A549 (cell line): ENCODE data around the gene GLIS1. TPM values are rescaled to one million over a fixed set of nuclear protein-coding genes. Genes with fewer than 3 reads are reported as not detected.
A peak's percentile ranks its signal among the peaks of the same experiment; 100 is the strongest.

Source experiments
- ATAC-seq, 2 experiments: fragments of 200-7000 bp in 1 of 2; fragments of >200 bp in 1 of 2; cut with Nextera tagmentation in 1 of 2; cut with Tn5 transposase in 1 of 2; 3 replicates each; pipeline versions ENCODE4 v1.8.0 to v1.9.1; 2018 to 2020; ENCODE audit warnings: mild to moderate bottlenecking in 1 of 2, moderate library complexity in 1 of 2
- CTCF ChIA-PET: fragments of 300-600 bp; sonication (Branson Sonifier 250); formaldehyde crosslinking; extraction: SDS; loops from one replicate; lab custom pipeline; 2021; ENCODE audit warnings: antibody characterized with exemption, inconsistent platforms; lab: Yijun Ruan, JAX
- POLR2A ChIA-PET: fragments of 350-600 bp; formaldehyde crosslinking; extraction: SDS; loops from one replicate; lab custom pipeline; 2021; ENCODE audit warnings: antibody characterized with exemption, inconsistent platforms; lab: Yijun Ruan, JAX
- DNase-seq, 2 experiments: peaks; one replicate each; pipeline versions ENCODE4 v3.0.0 to v3.0.0-alpha.2; 2011 to 2016; ENCODE audit warnings: low read depth in 1 of 2, low spot score in 1 of 2
- FAIRE-seq: peaks from 2 replicates; lab custom pipeline; 2011; peaks lifted over from hg19 to GRCh38; lab: Jason Lieb, UNC
- H3K27ac ChIP-seq, 2 experiments: fragments of >200 bp; sonication (Bioruptor Twin); formaldehyde crosslinking; 3 replicates each; pipeline ENCODE4 v1.5.1; 2016 to 2017
- H3K4me1 ChIP-seq: fragments of >200 bp; sonication (Bioruptor Twin); formaldehyde crosslinking; 3 replicates; pipeline ENCODE4 v1.6.1; 2016
- H3K4me2 ChIP-seq: fragments of >200 bp; sonication (Bioruptor Twin); formaldehyde crosslinking; 3 replicates; pipeline ENCODE4 v1.6.1; 2016
- H3K4me3 ChIP-seq: fragments of >200 bp; sonication (Bioruptor Twin); formaldehyde crosslinking; 3 replicates; pipeline ENCODE4 v1.5.1; 2016
- H3K9me3 ChIP-seq: fragments of >200 bp; sonication (Bioruptor Twin); formaldehyde crosslinking; 3 replicates; pipeline ENCODE4 v1.6.1; 2016
- BCL3 ChIP-seq: fragments of >200 bp; sonication (Bioruptor Twin); formaldehyde crosslinking; IDR thresholded peaks from 3 replicates; pipeline ENCODE4 v1.6.1; 2016
- BHLHE40 ChIP-seq: IDR thresholded peaks from 2 replicates; pipeline ENCODE4 v1.6.1; 2012; ENCODE audit warnings: low read depth, low read length, inconsistent platforms
- CTCF ChIP-seq: fragments of >200 bp; sonication (Bioruptor Twin); formaldehyde crosslinking; IDR thresholded peaks from 3 replicates; pipeline ENCODE4 v1.5.1; 2016
- EP300 ChIP-seq, 2 experiments: fragments of >200 bp; sonication (Bioruptor Twin); formaldehyde crosslinking; IDR thresholded peaks; 2 replicates in 1 of 2; 3 replicates in 1 of 2; pipeline ENCODE4 v1.6.1; 2016 to 2017
- FOSB ChIP-seq: fragments of 250-450 bp; sonication (Bioruptor Pico); IDR thresholded peaks from 2 replicates; pipeline ENCODE4 v1.5.0; 2020; ENCODE audit warnings: mild to moderate bottlenecking, moderate library complexity
- FOSL2 ChIP-seq, 2 experiments: fragments of 450-650 bp in 1 of 2; fragments of >200 bp in 1 of 2; sonication (Bioruptor Twin) in 1 of 2; formaldehyde crosslinking; IDR thresholded peaks; 2 replicates each; pipeline versions ENCODE4 v1.5.0 to v1.6.1; 2016 to 2020; ENCODE audit warnings: mild to moderate bottlenecking in 1 of 2, moderate library complexity in 1 of 2
- GATA3 ChIP-seq: IDR thresholded peaks from 2 replicates; pipeline ENCODE4 v1.6.1; 2012; ENCODE audit warnings: borderline replicate concordance
- HEYL ChIP-seq: fragments of 250-450 bp; sonication (Bioruptor Pico); IDR thresholded peaks from 2 replicates; pipeline ENCODE4 v1.8.0; 2021; ENCODE audit warnings: mild to moderate bottlenecking, moderate library complexity
- JUNB ChIP-seq: fragments of >200 bp; sonication (Bioruptor Twin); formaldehyde crosslinking; IDR thresholded peaks from 2 replicates; pipeline ENCODE4 v1.6.1; 2016
- KDM5A ChIP-seq: fragments of 200-600 bp; sonication (generic); IDR thresholded peaks from 2 replicates; pipeline ENCODE4 v1.6.1; 2016; ENCODE audit warnings: antibody characterized with exemption, mild to moderate bottlenecking
- MAFK ChIP-seq: fragments of 450-650 bp; IDR thresholded peaks from 2 replicates; pipeline ENCODE4 v1.6.1; 2014; ENCODE audit not compliant: partially characterized antibody
- MAX ChIP-seq: IDR thresholded peaks from 2 replicates; pipeline ENCODE4 v1.6.1; 2012
- MAZ ChIP-seq: fragments of 150-350 bp; IDR thresholded peaks from 2 replicates; pipeline ENCODE4 v1.6.1; 2014; ENCODE audit warnings: antibody characterized with exemption, low read depth, low read length, borderline replicate concordance
- PBX3 ChIP-seq: IDR thresholded peaks from 2 replicates; pipeline ENCODE4 v1.6.1; 2012
- RAD21 ChIP-seq, 2 experiments: fragments of >200 bp in 1 of 2; sonication (Bioruptor Twin) in 1 of 2; formaldehyde crosslinking in 1 of 2; IDR thresholded peaks in 1 of 2; conservative IDR thresholded peaks in 1 of 2; 2 replicates in 1 of 2; 3 replicates in 1 of 2; pipeline ENCODE4 v1.6.1; 2012 to 2018; ENCODE audit warnings: inconsistent platforms in 1 of 2
- RCOR1 ChIP-seq: fragments of 150-350 bp; IDR thresholded peaks from 2 replicates; pipeline ENCODE4 v1.6.1; 2014; ENCODE audit warnings: antibody characterized with exemption, low read length, low read depth
- SMC3 ChIP-seq: fragments of >200 bp; sonication (Bioruptor Twin); formaldehyde crosslinking; IDR thresholded peaks from 3 replicates; pipeline ENCODE4 v1.6.1; 2018; ENCODE audit warnings: inconsistent platforms
- SREBF2 ChIP-seq: fragments of 450-650 bp; IDR thresholded peaks from 2 replicates; pipeline ENCODE4 v1.6.1; 2014; ENCODE audit warnings: mild to moderate bottlenecking, moderate library complexity
- WGBS: methylation state at CpG from one replicate; pipeline ENCODE4 v1.1.6; 2017; ENCODE audit errors: missing lambda C conversion rate; 5-methylcytosine and 5-hydroxymethylcytosine counted together
- polyA plus RNA-seq, 4 experiments: library from polyadenylated mRNA; depleted of rRNA in 3 of 4; stranded (reverse); fragments of >200 nt; fragmentation: RNase III in 1 of 4; extraction: RNeasy Plus Mini Kit Qiagen cat#74134 plus additional on column Dnase treatment in 1 of 4; gene quantifications; 2 replicates in 3 of 4; 3 replicates in 1 of 4; pipeline ENCODE4 v1.2.3, GENCODE V29; 2011 to 2017

Gene GLIS1
- polyA plus RNA-seq, 2 of the 4 experiments (the other 2 are of a cell fraction): 0.04 TPM; not detected in 1

GRCh38 chr1:53485478-53486394, 253.2 kb downstream of the GLIS1 start:
- Histone ChIP-seq H3K9me3 (no peaks in the 10 kb centered on the region), H3K4me3 (no peak overlapping the region), H3K4me1 (no peaks in the 10 kb centered on the region), H3K4me2 (peak overlapping the region; percentile 74), H3K27ac (peak overlapping the region in 1 of 2 experiments; percentile 69; a peak in 3 of 6 replicates)
- FAIRE-seq: no peak
- peak; percentile 94 to 98 for ATAC-seq
- POLR2A ChIA-PET: no interaction called here
- CTCF ChIA-PET: interaction anchor here (0.6 to 6.8 kb wide), 29 partner anchors 8 to 638 kb away, joined by 3 to 41 read pairs (median 4); no protein-coding TSS in a partner anchor
- WGBS: 2% methylated on average over 9 of the region's 27 CpGs
- TF ChIP-seq SMC3: peak; percentile 80
- TF ChIP-seq CTCF: peak; percentile 72
- TF ChIP-seq RAD21 (conservative IDR thresholded peaks at IDR 0.05 in 1 of 2, IDR thresholded peaks at IDR 0.05 in 1 of 2): peak; percentile 87 to 92
- no peak for TF ChIP-seq JUNB
- DNase-seq: peak; percentile 73 to 80

- 56% methylated on average over 19 of the region's 19 CpGs for WGBS
- TF ChIP-seq SREBF2 (no peak), MAX (no peak), MAZ (no peak), FOSB (CRISPR knock-in tag) (no peak)
- TF ChIP-seq, all 56 proteins: peak for 0
- ChIA-PET POLR2A (no interaction called here), CTCF (interaction anchor here (0.6 to 6.8 kb wide), 27 partner anchors 9 to 408 kb away, joined by 3 to 41 read pairs (median 4); no protein-coding TSS in a partner anchor)
- Histone ChIP-seq H3K9me3 (no peaks in the 10 kb centered on the region), H3K4me1 (no peaks in the 10 kb centered on the region), H3K27ac (no peak overlapping the region), H3K4me3 (no peak overlapping the region), H3K4me2 (no peak overlapping the region)
- DNase-seq (no peak), FAIRE-seq (no peak), ATAC-seq (peak in 1 of 2 experiments; percentile 25; a peak in 3 of 6 replicates)
These were observed 254.1 kb downstream of the GLIS1 start for GRCh38 chr1:53484705-53485477.

- WGBS: 38% methylated on average over 3 of the region's 4 CpGs
- CTCF ChIA-PET: interaction anchor here (0.7 to 6.8 kb wide), 8 partner anchors 9 to 430 kb away, joined by 3 to 41 read pairs (median 6); no protein-coding TSS in a partner anchor
- Histone ChIP-seq H3K4me3 (no peak overlapping the region), H3K4me1 (no peaks in the 10 kb centered on the region), H3K4me2 (no peak overlapping the region), H3K27ac (no peak overlapping the region), H3K9me3 (no peaks in the 10 kb centered on the region)
- no peak for DNase-seq
- POLR2A ChIA-PET: no interaction called here
- no peak for ATAC-seq
- FAIRE-seq: no peak
- TF ChIP-seq RAD21 (conservative IDR thresholded peaks at IDR 0.05 in 1 of 2, IDR thresholded peaks at IDR 0.05 in 1 of 2) (no peak), PBX3 (no peak), RCOR1 (no peak), MAZ (no peak), GATA3 (no peak), EP300 (IDR thresholded peaks at IDR 0.05) (no peak), BHLHE40 (no peak), FOSL2 (IDR thresholded peaks at IDR 0.05) (no peak), FOSL2 (CRISPR knock-in tag; IDR thresholded peaks at IDR 0.05) (no peak), KDM5A (no peak), MAFK (no peak), BCL3 (no peak), HEYL (no peak)
These were observed 255.3 kb downstream of the GLIS1 start for GRCh38 chr1:53483656-53484055.
